CD4-positive, alpha-beta T cell (primary cell): Measurements from ENCODE around the gene LHCGR. TPM values are rescaled to one million over a fixed set of nuclear protein-coding genes. Genes with fewer than 3 reads are reported as not detected.
"Not testable (repeated sequence)": the region's sequence is repeated elsewhere in the genome, so short reads cannot be mapped to it uniquely, and the experiment has no call there.

Experiments used
- ATAC-seq: fragments of 200-7000 bp; cut with Tn5 transposase; one replicate; pipeline ENCODE4 v1.10.0; 2022; ENCODE audit warnings: mild to moderate bottlenecking; ENCODE audit not compliant: poor library complexity
- CTCF ChIA-PET: fragments of 350-600 bp; sonication (Branson Sonifier 250); formaldehyde crosslinking; loops from one replicate; lab custom pipeline; 2021; ENCODE audit warnings: antibody characterized with exemption, inconsistent platforms; lab: Charles Lee
- POLR2A ChIA-PET: fragments of 350-600 bp; sonication (Branson Sonifier 250); formaldehyde crosslinking; loops from one replicate; lab custom pipeline; 2021; ENCODE audit warnings: antibody characterized with exemption, inconsistent platforms; lab: Charles Lee
- DNase-seq, 14 experiments: peaks; one replicate each; pipeline ENCODE4 v3.0.0-alpha.2; 2013 to 2020; ENCODE audit warnings: mixed read lengths in 2 of 14
- H3K27ac ChIP-seq, 2 donors: one replicate each; pipeline versions ENCODE4 v1.5.1 to v1.7.0; 2013; ENCODE audit warnings: low read length in 2 of 2, low read depth in 1 of 2, mild to moderate bottlenecking in 1 of 2
- H3K27me3 ChIP-seq, 2 experiments: 1 replicate in 1 of 2; 2 replicates in 1 of 2; pipeline versions ENCODE4 v1.6.1 to v1.7.0; 2013; ENCODE audit warnings: low read length in 2 of 2, control low read depth in 1 of 2, mild to moderate bottlenecking in 1 of 2, moderate library complexity in 1 of 2; ENCODE audit not compliant: insufficient read depth in 2 of 2, control insufficient read depth in 1 of 2
- H3K36me3 ChIP-seq: one replicate; pipeline ENCODE4 v1.6.1; 2013; ENCODE audit warnings: low read length, control low read depth; ENCODE audit not compliant: insufficient read depth
- H3K4me1 ChIP-seq: one replicate; pipeline ENCODE4 v1.6.1; 2013; ENCODE audit warnings: low read length, control low read depth; ENCODE audit not compliant: insufficient read depth
- H3K4me3 ChIP-seq: one replicate; pipeline ENCODE4 v1.5.1; 2013; ENCODE audit warnings: mild to moderate bottlenecking, low read length, moderate library complexity
- H3K9me3 ChIP-seq, 2 experiments: 1 replicate in 1 of 2; 2 replicates in 1 of 2; pipeline versions ENCODE4 v1.6.1 to v1.7.0; 2013; ENCODE audit warnings: low read length in 2 of 2, mild to moderate bottlenecking in 2 of 2, control low read depth in 1 of 2, moderate library complexity in 1 of 2; ENCODE audit not compliant: control insufficient read depth in 1 of 2, insufficient read depth in 1 of 2
- H3K27ac Mint-ChIP-seq: one replicate; pipeline ENCODE4 v1.8.0; 2020; ENCODE audit warnings: mixed read lengths
- H3K27me3 Mint-ChIP-seq: one replicate; pipeline ENCODE4 v1.8.0; 2021; ENCODE audit warnings: mixed read lengths
- H3K36me3 Mint-ChIP-seq: one replicate; pipeline ENCODE4 v1.8.0; 2021; ENCODE audit warnings: low read depth, mixed read lengths
- H3K4me1 Mint-ChIP-seq: one replicate; pipeline ENCODE4 v1.8.0; 2021; ENCODE audit warnings: low read depth, mixed read lengths
- H3K4me3 Mint-ChIP-seq: one replicate; pipeline ENCODE4 v1.8.0; 2020; ENCODE audit warnings: mild to moderate bottlenecking, mixed read lengths
- H3K9me3 Mint-ChIP-seq: one replicate; pipeline ENCODE4 v1.8.0; 2020; ENCODE audit warnings: mixed read lengths
- CTCF ChIP-seq: fragments of 200-600 bp; IDR thresholded peaks from one replicate; pipeline ENCODE4 v1.8.0; 2022; ENCODE audit warnings: antibody characterized with exemption, mild to moderate bottlenecking
- intact Hi-C, 2 experiments: fragments of 100-400 bp; cut with DNase I in 1 of 2; cut with micrococcal nuclease in 1 of 2; formaldehyde crosslinking; loops; one replicate each; pipeline versions ENCODE4 v1.15.1 to v1.9.0; 2023 to 2025; cut with DNase I, micrococcal nuclease
- total RNA-seq, 174 experiments: library from RNA in 2 of 174; stranded (reverse) in 2 of 174; gene quantifications; one replicate each; pipeline ENCODE4 v1.2.3 and lab custom pipeline; 2021 to 2026

The LHCGR gene
- total RNA-seq, 2 experiments from 2014 or later: not detected

- Histone ChIP-seq H3K27ac (no peak overlapping the region), H3K27me3 (no peaks in the 10 kb centered on the region), H3K4me1 (peaks cover 3% of the 10 kb centered on the region), H3K36me3 (no peaks in the 10 kb centered on the region), H3K4me3 (no peak overlapping the region), H3K9me3 (peaks cover 0 to 9% of the 10 kb centered on the region in 2 experiments)
- ATAC-seq (no peak), DNase-seq (no peak)
- no peak overlapping the region for H3K27ac Mint-ChIP-seq
- intact Hi-C loops: no loop called here
- CTCF ChIA-PET: no interaction called here
- no peak for TF ChIP-seq CTCF
- no peaks in the 10 kb centered on the region for H3K9me3 Mint-ChIP-seq
- no peaks in the 10 kb centered on the region for H3K36me3 Mint-ChIP-seq
- H3K27me3 Mint-ChIP-seq: peaks cover 5% of the 10 kb centered on the region
- peaks cover 9% of the 10 kb centered on the region for H3K4me1 Mint-ChIP-seq
- POLR2A ChIA-PET: no interaction called here
- H3K4me3 Mint-ChIP-seq: no peak overlapping the region
Observed at GRCh38 chr2:48709096-48710034, 46.2 kb downstream of the LHCGR start.

DNA sequence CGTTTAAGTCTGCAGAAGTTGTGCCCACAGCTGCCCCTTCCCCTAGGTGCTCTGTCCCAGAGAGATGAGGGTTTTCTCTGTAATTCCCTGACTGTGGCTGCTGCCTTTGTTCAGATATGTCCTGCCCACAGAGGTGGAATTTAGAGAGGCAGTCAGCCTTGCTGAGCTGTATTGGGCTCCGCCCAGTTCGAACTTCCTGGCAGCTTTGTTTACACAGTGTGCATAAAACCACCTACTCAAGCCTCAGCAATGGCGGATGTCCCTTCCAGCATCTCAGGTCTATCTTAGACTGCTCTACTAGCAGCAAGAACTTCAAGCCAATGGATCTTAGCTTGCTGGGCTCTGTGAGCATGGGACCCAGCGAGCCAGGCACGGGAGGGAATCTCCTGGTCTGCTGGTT, 48.1 kb downstream of the LHCGR start:
- no peaks in the 10 kb centered on the region for H3K36me3 ChIP-seq
- Mint-ChIP-seq H3K27me3 (peaks cover 4% of the 10 kb centered on the region), H3K9me3 (no peaks in the 10 kb centered on the region), H3K27ac (no peak overlapping the region), H3K4me1 (no peaks in the 10 kb centered on the region), H3K4me3 (no peak overlapping the region), H3K36me3 (no peaks in the 10 kb centered on the region)
- intact Hi-C loops: no loop called here
- H3K27me3 ChIP-seq: no peaks in the 10 kb centered on the region
- ATAC-seq (peak; percentile 69), DNase-seq (peak in 3 of 14 experiments; percentile 4 to 36 (median 18))
- peaks cover 0 to 9% of the 10 kb centered on the region in 2 experiments for H3K9me3 ChIP-seq
- H3K4me3 ChIP-seq: no peak overlapping the region
- no peak overlapping the region for H3K27ac ChIP-seq
- ChIA-PET POLR2A (interaction anchor here (0.6 kb wide), 1 partner anchor 61 kb away, joined by 3 read pairs; no protein-coding TSS in a partner anchor), CTCF (no interaction called here)
- no peak for TF ChIP-seq CTCF
- H3K4me1 ChIP-seq: peaks cover 3% of the 10 kb centered on the region

- CTCF ChIA-PET, H3K27me3 ChIP-seq, H3K9me3 Mint-ChIP-seq, H3K36me3 Mint-ChIP-seq, DNase-seq, H3K36me3 ChIP-seq, H3K4me1 ChIP-seq, H3K4me1 Mint-ChIP-seq, H3K9me3 ChIP-seq, H3K27me3 Mint-ChIP-seq, H3K27ac ChIP-seq, ATAC-seq, H3K27ac Mint-ChIP-seq, H3K4me3 Mint-ChIP-seq, H3K4me3 ChIP-seq, intact Hi-C loops: not testable (repeated sequence)
- POLR2A ChIA-PET: interaction anchor here (0.7 kb wide), 1 partner anchor 1085 kb away, joined by 3 read pairs; no protein-coding TSS in a partner anchor
Observed at GRCh38 chr2:48703621-48704020, 51.9 kb downstream of the LHCGR start.
